ENCODE data around the gene TXNRD1.

Gene TXNRD1

GRCh38 chr12:104350211-104351056, 134.9 kb downstream of the TXNRD1 start:
- DNase-seq (ENCODE audit: low read depth) = no peak

DNA sequence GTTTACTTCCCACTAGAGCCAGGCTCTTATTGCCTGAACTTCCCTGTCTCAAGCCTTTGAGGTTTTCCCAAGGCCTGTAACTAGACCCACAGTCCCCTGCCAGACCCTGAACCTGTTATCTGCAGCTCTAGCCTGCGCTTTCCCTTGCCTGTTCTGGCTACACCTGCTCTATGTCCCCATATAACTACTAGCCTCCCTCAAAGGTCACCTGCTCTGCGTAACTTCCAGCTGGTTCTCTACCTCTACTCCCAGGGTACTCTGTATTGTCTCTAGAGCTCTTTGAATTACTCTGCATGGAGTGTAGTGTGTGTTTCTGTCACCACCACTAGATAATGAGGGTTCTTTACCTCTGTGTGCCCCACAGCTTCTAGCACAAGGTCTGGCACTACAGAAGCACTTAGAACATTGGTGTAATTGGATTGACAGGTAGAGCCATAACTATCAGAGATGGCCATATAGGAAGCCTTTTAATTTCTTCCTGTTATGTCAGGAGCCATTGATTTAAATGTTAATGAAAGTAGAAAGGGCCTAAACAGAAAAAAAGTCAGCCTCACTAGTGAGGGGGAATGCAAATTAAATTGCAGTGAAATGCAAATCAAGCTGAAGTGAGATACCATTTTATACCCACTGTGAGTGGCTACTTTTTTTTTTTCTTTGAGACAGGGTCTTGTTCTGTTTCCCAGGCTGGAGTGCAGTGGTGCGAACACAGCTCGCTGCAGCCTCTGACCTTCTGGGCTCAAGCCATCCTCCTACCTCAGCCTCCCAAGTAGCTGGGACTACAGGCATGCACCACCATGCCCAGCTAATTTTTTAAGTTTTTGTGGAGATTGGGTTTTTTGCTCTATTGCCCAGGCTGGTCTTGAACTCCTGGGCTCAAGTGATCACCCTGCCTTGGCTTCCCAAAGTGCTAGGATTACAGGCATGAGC, 135.7 kb downstream of the TXNRD1 start:
- DNase-seq (ENCODE audit: low read depth) = no peak

GRCh38 chr12:104352106-104352713, 136.6 kb downstream of the TXNRD1 start:
- no peak for DNase-seq (ENCODE audit: low read depth)

GRCh38 chr12:104353012-104353981, 137.7 kb downstream of the TXNRD1 start:
- DNase-seq (ENCODE audit: low read depth) = no peak

DNA sequence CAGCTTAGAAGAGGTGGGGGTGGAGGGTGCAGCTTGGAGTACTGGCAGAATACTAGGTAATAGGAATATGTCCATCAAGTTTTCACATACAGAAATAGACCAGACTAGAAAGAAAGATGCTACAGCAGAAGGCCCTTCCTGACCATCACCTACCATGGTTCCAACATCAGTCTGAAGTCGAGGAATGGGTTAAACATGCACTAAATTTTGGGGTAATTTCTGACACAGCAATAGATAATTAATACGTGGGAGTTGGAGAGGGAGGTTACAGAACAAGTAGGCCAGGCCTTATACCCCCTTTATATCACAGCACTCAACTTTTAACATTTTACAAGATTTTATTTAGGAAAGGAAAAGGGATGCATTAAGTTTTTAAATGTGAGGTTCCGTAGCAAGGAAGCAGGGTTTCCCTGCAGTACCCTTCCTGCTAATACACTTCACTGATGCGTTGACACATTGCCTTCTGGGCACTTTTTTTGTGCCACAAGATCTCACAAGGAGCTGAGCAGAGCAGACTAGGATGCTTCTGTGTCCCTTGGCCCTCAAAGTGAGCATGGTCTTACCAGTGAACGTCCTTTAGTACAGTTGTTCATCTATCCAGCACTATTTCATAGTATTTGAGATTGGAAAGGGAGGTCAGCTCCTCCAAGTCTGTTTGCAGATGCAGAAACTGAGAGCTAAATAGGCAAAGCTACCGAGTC, 138.7 kb downstream of the TXNRD1 start:
- no peak for DNase-seq (ENCODE audit: low read depth)

DNA sequence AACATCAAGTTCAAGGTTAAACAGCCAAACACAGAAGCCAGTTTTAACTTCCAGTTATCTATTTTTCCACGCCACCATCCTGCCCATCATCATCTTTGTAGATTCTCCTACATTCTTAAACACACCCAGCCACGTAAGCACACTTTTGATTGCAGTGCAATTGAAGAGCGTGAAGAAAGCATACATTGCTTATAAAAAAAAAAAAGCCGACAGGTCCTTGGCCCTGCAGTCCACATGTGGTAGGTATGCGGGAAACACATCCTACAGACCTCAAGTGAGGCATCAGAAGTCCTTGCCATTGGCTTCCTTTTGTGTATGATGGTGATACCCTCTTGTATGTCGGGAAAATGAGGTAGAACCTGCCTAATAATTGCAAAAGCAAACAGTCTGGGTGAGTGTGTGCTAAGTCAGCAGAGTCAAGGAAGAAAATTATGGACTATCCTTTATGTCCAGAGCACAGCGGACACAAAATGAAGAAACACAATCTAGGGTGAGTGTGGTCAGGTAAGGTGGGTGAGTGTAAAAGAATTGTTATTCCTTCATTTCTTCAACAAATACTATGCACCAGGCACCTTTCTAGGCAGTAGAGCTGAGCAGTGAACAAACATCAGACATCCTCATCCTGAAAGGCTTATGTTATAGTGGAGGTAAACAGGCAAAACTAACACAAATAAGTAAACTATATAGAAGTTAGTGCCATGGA, 139.4 kb downstream of the TXNRD1 start:
- DNase-seq (ENCODE audit: low read depth) = no peak

DNA sequence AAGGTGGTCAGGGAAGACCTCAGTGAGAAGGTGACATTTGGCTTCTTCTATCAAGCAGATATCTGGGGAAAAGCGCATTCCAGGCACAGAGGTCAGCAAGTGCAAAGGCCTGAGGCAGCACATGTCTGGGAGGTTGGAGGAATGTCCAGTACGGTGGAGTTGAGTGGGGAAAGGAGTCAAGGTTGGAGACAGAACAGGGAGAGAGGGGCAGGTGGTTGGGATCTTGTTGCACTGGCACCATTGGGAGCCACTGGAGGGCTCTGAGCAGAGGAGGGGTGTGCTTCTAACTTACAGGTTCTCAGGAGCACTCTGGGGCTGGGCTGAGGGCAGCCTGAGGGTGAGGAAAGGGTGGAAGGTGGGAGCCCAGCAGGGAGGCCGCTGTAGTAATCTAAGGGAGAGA, 140.1 kb downstream of the TXNRD1 start:
- DNase-seq (ENCODE audit: low read depth) = no peak

DNA sequence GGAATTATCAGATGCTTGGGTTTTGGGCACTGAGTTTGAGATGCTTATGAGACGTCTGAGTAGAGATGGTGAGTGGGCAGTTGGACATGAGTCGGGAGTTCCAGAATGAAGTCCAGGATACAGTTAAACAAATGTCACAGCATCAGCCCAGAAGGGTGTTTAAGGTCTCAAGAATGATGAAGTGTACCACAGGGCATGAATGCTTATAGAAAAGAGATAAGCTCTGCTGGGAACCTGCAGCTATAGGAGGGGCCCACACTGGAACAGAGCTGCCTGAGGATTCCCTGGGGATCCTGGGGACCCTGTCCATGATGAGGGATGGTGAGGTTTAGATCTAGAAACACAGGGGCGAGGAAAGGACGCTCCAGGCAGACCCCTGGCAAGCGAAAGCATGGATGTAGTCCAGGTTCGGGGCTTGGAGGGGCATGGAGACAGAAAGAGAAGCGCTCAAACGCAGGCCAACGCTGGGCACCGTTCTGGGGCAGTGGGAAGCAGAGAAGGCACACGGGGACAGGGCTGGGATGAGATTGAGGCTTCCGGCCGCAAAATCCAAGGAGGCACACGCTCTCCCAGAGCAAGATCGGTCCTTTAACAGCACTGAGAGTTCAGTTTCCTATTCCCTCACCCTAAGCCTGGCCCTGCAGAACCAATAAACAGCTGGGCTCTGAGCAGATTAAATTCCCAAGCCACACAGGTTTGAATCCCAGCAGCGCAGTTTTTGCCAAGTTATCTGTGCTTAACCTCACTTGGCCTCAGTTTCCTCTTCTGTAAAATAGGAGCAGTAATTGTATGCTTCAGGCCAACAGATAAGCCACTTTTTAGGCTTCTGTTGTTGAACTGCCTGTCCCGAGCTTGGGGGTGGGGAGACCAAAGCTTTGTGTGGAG, 140.9 kb downstream of the TXNRD1 start:
- DNase-seq (ENCODE audit: low read depth) = no peak

GRCh38 chr12:104357421-104357952, 141.9 kb downstream of the TXNRD1 start:
- no peak for DNase-seq (ENCODE audit: low read depth)

- peak; percentile 53 for DNase-seq (ENCODE audit: low read depth)
Measured at GRCh38 chr12:104358353-104359003, 142.9 kb downstream of the TXNRD1 start.

- no peak for DNase-seq (ENCODE audit: low read depth)
Measured at GRCh38 chr12:104359216-104359615, 143.6 kb downstream of the TXNRD1 start.

DNA sequence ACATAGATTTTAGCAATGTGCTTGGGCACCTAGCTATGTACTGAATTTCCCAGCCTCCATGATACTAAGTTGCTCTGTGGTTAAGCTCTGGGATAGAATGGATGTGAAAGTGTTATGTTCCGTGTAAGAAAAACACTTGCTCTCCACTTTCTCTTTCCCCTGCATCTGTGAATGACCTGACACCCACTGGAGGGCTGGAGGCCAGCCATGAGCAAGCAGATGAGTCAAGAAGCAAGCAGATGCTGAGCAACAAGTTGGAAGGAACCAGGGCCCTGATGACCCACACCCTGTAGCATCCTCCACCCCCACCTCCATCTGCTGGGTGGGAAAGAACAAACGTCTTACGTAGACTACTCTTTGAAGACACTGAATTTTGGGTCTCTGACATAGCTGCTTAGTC, 144.6 kb downstream of the TXNRD1 start:
- DNase-seq (ENCODE audit: low read depth) = no peak

- DNase-seq (ENCODE audit: low read depth) = no peak
Measured at GRCh38 chr12:104360983-104361707, 145.6 kb downstream of the TXNRD1 start.

- no peak for DNase-seq (ENCODE audit: low read depth)
Measured at GRCh38 chr12:104365921-104366410, 150.4 kb downstream of the TXNRD1 start.

DNA sequence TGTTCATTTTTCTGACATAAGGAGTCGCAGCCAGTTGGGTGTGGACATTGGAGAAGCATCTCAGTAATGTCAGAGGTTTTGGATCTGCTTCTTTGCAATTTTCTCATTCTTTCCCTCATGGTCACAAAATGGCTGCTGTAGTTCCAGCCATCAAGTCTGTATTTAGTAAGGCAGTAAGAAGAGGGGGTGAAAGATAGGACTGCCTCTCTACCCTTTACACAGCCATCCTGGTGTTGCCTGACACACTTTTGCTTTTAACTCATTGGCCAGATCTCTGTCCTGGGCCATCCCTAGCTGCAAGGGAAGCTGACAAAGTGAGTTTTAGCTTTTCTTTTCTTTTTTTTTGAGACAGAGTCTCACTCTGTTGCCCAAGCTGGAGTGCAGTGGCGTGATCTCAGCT, 154.1 kb downstream of the TXNRD1 start:
- DNase-seq (ENCODE audit: low read depth) = no peak

DNA sequence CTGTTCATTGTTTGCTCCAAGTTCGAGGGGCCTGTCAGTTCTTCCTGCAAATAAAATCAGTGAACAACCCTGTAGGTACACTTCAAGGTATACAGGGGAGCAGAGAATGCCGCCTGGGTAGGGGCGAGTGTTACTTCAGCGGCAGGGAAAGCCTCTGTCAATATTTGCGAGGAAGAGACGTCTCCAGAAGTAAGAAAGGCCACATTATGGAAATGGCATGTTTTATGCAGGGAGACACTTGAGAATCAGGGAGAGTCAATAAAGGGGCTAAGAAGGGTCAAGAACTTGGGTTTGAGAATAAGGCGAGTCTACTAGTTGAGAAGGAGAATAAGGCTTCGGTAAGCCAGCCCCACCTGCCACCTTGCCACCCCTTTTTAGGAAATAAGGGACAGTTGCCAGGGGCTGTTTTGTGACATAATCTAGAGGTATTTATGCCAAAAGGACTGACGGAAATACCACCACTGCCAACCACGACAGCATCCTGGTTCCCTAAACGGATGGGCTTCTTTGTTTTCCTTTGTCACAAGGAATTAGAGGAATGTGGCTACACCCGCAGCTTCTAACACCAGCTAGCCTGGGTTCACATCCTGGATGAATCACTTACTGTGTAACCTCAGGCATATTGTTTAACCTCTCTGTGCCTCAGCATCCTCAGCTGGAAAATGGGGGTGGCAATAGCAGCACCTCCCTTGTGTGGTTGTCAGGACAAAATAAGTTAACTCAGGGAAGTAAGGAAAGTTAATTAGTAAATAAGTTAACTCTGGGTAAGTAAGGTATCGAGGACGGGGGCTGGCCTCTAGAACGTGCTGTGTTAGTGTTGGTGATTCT, 155.7 kb downstream of the TXNRD1 start:
- no peak for DNase-seq (ENCODE audit: low read depth)
